ENCODE data around the gene RPTOR.

GRCh38 chr17:80835816-80836657, 291.4 kb downstream of the RPTOR start:
- TF ChIP-seq CTCF (IDR thresholded peaks at IDR 0.05; ENCODE audit: insufficient read depth, low read length) (no peak), GABPA (IDR thresholded peaks at IDR 0.05; ENCODE audit: low read depth) (no peak)
